H1 (cell line): Measurements from ENCODE around the gene CYTH1. TPM values are rescaled to one million over a fixed set of nuclear protein-coding genes. Genes with fewer than 3 reads are reported as not detected.

Source experiments
- BCL11A ChIP-seq, 2 experiments: IDR thresholded peaks; one replicate each; pipeline ENCODE4 v1.6.1; 2011; ENCODE audit warnings: low read depth in 2 of 2, low read length in 2 of 2, mild to moderate bottlenecking in 2 of 2
- GTF2F1 ChIP-seq: IDR thresholded peaks from 2 replicates; pipeline ENCODE4 v1.6.1; 2012; ENCODE audit warnings: low read depth, low read length, improper control_type of control experiment, borderline replicate concordance
- JUND ChIP-seq: IDR thresholded peaks from 2 replicates; pipeline ENCODE4 v1.6.1; 2011; ENCODE audit warnings: mild to moderate bottlenecking, improper control_type of control experiment, low read length
- POU5F1 ChIP-seq: IDR thresholded peaks from 2 replicates; pipeline ENCODE4 v1.6.1; 2011; ENCODE audit warnings: low read depth, mild to moderate bottlenecking, low read length, moderate library complexity
- RNF2 ChIP-seq: fragments of 200-900, 300-1000 bp; sonication (generic); IDR thresholded peaks from 2 replicates; pipeline ENCODE4 v1.7.1; 2016; ENCODE audit warnings: borderline replicate concordance, low read depth, mild to moderate bottlenecking, antibody characterized with exemption, low read length; ENCODE audit not compliant: poor library complexity, severe bottlenecking; ENCODE audit errors: missing control alignments
- polyA plus RNA-seq, 7 experiments: library from polyadenylated mRNA; depleted of rRNA in 3 of 7; stranded (reverse) in 5 of 7; unstranded in 2 of 7; fragments of >200 nt in 5 of 7; fragments of 200-250 nt in 2 of 7; gene quantifications; 1 replicate in 5 of 7; 2 replicates in 1 of 7; 4 replicates in 1 of 7; pipeline versions ENCODE4 v1.2.1 to v1.2.3, GENCODE V29; 2011 to 2013; ENCODE audit warnings: missing spikeins in 2 of 7, mixed read lengths in 2 of 7
- total RNA-seq: library from RNA; stranded (reverse); fragmentation: NEBNext Ultra II Directional; extraction: Animal tissue kit (Norgen Biotek cat#: 25700); gene quantifications from 2 replicates; pipeline ENCODE4 v1.2.1, GENCODE V29; 2021

Gene CYTH1
- total and polyA plus RNA-seq, 2 of the 8 experiments (the other 6 are each of a cell fraction or from before 2014, with no cell fraction given): 12.8 to 14.8 TPM

GRCh38 chr17:78748048-78748729 is 33.9 kb downstream of the CYTH1 start (continued):
- TF ChIP-seq GTF2F1: no peak
- no peak for TF ChIP-seq POU5F1
- no peak for TF ChIP-seq BCL11A (IDR thresholded peaks at IDR 0.05; ENCODE audit: low read depth in 2 of 2, low read length in 2 of 2)
- TF ChIP-seq JUND: no peak
- no peak for TF ChIP-seq RNF2
